HG03159 (cell line): Measurements from ENCODE around the gene MIGA2.

Experiments
- ATAC-seq: cut with Tn5 transposase; IDR thresholded peaks from one replicate; pipeline ENCODE4 v1.9.1; 2021; ENCODE audit warnings: mild to moderate bottlenecking, moderate library complexity; ENCODE audit not compliant: unreplicated experiment

The MIGA2 gene

GRCh38 chr9:129036923-129037766 is 719 bp downstream of the MIGA2 start:
- ATAC-seq = no peak

DNA sequence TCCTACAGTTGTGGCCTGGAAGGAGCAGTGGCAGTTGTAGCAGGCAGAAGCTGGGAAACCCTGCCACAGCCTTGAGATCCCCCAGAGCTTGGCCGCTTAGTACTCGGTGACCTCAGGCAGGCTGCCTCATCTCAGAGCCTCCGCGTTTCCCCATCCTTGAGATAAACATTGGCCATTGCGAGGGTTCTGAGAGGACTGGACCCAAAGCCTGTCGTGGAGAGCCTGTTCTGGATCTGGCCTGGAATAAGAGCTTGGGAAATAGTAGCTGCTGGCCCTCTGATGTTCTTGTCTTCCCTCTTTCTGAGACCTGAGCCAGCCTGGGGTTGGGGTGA is 1.3 kb downstream of the MIGA2 start:
- no peak for ATAC-seq

DNA sequence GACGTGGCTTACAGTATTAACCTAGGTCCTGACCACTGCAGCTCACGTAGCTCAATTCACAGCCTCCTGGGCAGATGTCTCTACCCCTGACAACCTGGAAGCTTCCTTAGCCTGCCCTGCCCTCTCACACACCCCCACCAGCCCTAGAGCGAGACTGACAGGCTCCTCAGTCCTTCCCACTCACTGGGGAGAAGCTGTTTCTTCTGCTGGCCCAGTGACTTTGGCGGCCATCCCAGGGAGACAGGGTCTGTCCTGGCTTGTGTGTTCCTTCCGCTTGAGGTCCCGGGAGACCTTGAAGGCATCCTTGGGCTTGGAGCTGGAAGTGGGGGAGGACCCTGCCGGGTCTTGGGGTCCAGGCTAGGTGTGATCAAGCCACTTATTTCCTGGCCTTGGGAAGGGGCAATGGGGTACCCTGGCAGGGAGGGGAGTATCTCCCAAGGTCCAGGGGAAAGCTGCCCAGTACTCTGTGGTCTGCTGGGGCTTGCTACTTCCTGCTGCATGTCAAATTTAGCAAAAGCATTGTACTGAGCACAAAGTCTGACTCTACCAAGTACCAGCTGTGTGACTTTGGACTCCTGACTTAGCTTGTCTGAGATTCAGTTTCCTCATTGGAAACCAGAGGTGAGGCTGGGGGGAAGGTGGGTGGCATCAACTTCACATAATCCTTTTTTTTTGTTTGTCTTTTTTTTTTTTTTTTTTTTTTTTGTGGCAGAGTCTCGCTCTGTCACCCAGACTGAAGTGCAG is 1.9 kb downstream of the MIGA2 start:
- ATAC-seq = no peak

DNA sequence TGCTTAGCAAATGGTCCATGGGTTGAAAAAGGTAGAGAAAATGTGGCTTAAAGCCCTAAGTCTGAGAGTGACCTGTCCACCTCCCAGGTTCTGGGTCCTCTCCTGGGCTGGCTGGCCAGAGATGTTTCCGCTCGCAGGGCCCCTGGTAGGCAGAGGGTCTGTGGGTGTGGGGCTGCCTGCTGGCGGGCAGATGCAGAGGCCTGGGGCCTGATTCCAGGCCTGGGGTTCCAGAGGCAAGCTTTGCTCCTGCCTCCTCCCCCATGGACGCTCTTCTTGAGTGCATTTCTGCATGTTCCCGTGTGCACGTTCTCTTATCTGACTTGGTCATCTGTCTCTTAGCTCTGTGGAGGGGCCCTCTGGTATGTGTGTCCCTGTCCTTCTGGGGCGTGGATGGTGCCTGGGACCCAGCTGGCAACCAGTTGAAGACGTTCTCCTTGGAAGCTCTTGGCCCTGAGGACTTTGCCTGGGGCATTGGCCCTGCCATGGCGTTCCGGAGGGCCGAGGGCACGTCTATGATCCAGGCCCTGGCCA is 3.8 kb downstream of the MIGA2 start:
- no peak for ATAC-seq

DNA sequence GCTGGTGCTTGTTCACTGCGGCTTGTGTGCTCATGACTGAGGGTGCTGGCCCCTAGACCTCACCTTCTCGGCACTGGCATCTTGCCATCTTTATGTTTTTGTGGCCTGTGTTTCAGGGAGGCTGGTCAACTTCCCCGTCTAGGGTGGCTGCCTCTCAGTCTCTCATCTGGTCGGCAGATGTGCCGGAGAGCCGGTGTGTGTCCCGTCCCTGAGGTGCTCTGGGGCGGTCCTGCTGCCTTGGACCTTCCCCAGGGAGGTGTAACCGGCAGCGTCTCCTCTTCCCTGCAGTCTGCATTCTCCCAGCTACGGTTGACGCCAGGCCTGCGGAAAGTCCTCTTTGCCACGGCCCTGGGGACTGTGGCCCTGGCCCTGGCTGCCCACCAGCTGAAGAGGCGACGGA is 5.6 kb downstream of the MIGA2 start:
- ATAC-seq = no peak

GRCh38 chr9:129052592-129052991 is 16.2 kb downstream of the MIGA2 start:
- no peak for ATAC-seq

DNA sequence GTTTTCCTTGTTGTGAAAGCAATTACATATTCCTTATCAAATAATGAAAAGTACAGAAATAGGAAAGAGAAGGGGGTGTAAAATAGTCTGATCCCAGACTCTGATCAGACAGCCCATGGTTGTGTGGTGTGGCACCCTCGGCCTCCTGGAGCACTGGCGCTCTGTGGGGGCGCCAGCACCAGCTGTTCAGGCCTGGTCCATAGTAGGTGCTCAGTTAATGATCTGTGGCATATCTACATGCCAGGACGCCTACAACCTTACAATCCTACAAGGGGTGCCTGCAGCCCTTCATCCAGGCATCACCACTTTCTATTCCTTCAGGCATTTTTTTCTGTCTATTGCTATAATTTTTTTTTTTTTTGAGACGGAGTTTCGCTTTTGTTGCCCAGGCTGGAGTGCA is 16.6 kb downstream of the MIGA2 start:
- no peak for ATAC-seq

DNA sequence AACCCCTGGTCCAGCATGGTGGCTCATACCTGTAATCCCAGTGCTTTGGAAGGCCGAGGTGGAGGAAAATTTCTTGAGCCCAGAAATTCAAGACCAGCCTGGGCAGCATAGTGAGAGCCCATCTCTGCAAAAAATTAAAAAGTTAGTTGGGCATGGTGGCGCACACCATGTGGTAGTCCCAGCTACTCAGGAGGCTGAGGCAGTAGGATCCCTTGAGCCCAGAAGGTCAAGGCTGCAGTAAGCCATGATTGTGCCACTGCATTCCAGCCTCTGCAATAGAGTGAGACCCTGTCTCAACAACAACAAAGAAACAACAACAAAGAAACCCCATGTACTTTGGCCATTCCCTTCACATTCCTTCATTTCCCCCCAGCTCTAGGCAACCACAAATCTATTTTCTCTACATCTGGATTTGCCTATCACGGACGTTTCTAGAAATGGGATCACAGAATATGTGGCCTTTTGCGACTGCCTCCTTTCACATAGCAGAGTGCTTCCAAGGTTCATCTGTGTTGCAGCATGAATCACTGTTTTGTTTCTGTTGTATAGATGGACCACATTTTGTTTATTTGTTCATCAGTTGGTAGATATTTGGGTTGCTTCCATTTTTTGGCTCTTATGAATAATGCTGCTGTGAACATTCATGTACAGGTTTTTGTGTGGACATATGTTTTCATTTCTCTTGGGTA is 17.9 kb downstream of the MIGA2 start:
- ATAC-seq = no peak

- no peak for ATAC-seq
Measured at GRCh38 chr9:129058965-129059795, 22.8 kb downstream of the MIGA2 start.

- ATAC-seq = no peak
Measured at GRCh38 chr9:129059796-129060785, 23.7 kb downstream of the MIGA2 start.

GRCh38 chr9:129060991-129061390 is 24.6 kb downstream of the MIGA2 start:
- no peak for ATAC-seq

DNA sequence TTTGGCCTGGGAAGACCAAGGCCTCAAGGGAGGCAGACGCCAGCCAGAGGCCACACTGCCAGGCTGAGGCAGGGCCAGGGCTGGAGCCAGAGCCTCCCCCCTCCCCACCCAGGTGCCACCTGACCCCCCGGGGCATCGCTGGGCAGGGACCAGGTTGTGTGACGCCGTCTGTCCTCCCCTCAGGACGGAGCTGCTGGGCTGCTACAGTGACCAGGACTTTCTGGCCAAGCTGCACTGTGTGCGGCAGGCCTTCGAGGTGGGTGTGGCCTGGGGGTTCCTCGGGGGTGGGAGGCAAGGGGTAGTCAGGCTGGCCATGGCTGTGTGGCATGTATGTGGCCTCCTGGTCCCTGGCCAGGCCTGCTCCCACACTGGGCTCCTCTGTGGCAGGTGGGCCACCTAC is 26.6 kb downstream of the MIGA2 start:
- no peak for ATAC-seq

- ATAC-seq = no peak
Measured at GRCh38 chr9:129064499-129064908, 28.1 kb downstream of the MIGA2 start.

DNA sequence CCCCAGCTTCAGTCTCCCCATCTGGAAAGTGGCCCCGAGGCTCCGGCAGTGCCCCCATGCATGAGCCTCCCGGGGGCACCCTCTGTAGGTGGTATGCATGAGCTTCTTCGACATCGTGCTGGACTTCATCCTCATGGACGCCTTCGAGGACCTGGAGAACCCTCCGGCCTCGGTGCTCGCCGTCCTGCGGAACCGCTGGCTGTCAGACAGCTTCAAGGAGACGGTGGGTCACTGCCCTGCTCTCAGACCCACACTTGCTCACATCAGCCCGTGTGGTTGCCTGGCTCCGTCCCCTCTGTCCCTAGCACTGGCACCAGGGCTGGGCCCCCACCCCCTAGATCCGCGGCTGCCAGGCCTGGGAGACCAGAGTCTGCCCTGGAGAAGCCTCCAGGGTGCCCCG is 31.7 kb downstream of the MIGA2 start:
- ATAC-seq = no peak

DNA sequence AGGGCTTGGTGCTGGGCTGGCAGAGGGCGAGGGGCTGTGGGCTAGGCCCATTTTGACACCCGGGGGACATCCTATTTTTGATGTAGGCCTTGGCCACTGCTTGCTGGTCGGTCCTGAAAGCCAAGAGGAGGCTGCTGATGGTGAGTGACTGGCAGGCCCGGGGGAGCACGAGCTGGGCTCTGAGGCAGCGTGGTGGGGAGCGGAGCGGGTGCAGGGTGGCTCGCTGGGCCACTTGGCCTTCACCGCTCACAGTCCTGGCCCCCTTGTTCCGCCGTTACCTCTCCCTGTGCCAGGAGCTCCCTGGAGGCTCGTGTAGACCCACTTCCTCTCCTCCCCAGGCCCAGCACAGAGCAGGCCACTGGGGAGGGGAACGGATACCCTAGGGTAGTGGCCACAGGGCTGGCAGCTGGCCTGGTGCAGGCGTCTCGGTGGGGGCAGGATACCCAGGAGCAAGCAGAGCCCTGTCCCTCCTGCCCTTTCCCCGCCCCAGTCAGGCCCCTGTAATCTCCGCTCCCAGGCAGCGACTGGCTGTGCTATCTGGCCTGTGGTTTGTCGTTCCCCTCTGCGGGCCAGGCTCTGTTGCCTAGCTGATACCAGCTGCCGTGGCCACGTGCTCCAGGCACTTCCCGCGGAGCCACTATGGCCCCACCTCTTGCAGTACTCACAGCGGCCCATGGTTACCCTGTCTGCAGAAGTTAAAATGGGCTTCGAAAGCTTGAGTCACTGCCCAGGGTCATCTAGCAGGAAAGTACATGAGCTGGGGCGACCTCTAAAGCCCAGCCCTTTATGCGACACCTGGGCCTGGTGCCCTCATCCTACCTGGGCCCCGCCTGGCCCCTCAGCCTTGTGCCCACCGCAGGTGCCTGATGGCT is 32.8 kb downstream of the MIGA2 start:
- ATAC-seq = peak; percentile 82

- ATAC-seq = no peak
Measured at GRCh38 chr9:129069862-129070641, 33.6 kb downstream of the MIGA2 start.

- ATAC-seq = no peak
Measured at GRCh38 chr9:129070696-129071525, 34.5 kb downstream of the MIGA2 start.
